ENCODE data around the gene TRIM17. TPM values are rescaled to one million over a fixed set of nuclear protein-coding genes. Genes with fewer than 3 reads are reported as not detected.

TRIM17 gene
- total RNA-seq, 2 experiments from 2014 or later, result 1.9 to 2.7 TPM

DNA sequence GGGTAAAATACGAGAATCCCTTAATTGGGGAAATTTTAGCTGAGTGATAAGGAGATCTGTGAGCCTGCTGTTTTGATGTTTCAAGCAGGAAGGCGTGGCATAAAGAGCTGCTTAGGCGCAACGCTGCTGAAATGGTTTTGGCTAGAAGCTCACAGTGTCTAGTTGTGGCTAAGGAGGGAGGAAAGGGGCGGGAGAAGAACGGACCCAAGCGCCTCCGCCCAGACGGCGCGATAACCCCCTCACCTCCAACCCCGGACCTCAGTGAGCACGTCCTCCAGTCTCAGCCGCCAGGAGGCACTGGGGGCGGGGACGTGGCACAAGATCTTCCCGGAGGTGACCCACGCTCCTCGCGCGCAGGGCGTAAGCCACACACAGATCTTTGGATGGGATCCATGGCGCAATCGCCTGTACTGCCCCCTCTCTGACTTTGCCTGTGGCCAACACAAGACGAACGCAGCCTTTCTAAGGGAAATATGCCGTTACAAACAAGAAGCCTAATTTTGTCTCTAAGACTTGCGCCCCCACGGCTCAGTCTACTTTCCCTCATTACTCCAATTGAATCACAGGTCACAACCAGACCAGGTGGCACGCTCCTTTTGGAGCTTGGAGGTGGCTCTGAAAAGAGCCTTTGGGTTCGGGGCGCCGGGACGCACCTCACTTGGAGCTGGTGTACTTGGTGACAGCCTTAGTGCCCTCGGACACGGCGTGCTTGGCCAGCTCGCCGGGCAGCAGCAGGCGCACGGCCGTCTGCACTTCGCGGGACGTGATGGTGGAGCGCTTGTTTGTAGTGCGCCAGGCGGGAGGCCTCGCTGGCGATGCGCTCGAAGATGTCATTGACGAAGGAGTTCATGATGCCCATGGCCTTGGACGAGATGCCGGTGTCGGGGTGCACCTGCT, 47.1 kb upstream of the TRIM17 start:
- H3K4me1 Mint-ChIP-seq (ENCODE audit: low read depth), result peaks cover 40% of the 10 kb centered on the region
- peak; percentile 74 for ATAC-seq
- TF ChIP-seq, protein P1, sequence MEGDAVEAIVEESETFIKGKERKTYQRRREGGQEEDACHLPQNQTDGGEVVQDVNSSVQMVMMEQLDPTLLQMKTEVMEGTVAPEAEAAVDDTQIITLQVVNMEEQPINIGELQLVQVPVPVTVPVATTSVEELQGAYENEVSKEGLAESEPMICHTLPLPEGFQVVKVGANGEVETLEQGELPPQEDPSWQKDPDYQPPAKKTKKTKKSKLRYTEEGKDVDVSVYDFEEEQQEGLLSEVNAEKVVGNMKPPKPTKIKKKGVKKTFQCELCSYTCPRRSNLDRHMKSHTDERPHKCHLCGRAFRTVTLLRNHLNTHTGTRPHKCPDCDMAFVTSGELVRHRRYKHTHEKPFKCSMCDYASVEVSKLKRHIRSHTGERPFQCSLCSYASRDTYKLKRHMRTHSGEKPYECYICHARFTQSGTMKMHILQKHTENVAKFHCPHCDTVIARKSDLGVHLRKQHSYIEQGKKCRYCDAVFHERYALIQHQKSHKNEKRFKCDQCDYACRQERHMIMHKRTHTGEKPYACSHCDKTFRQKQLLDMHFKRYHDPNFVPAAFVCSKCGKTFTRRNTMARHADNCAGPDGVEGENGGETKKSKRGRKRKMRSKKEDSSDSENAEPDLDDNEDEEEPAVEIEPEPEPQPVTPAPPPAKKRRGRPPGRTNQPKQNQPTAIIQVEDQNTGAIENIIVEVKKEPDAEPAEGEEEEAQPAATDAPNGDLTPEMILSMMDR (IDR thresholded peaks at IDR 0.05), result peak; percentile 16
- peaks cover 4% of the 10 kb centered on the region for H3K27me3 Mint-ChIP-seq
- peak overlapping the region; percentile 89 for H3K4me3 Mint-ChIP-seq
- H3K36me3 Mint-ChIP-seq (ENCODE audit: low read depth), result no peaks in the 10 kb centered on the region
- intact Hi-C loops (cut with micrococcal nuclease), result loop anchor here (5.0 kb wide), 1 partner anchor 38 kb away; no protein-coding TSS in a partner anchor
- no peaks in the 10 kb centered on the region for H3K9me3 Mint-ChIP-seq
- ChIA-PET POLR2A (interaction anchor here (0.7 to 3.2 kb wide), 16 partner anchors 10 to 296 kb away, joined by 3 to 21 read pairs (median 4); partner anchors contain the start of genes RNF187 and TRIM11), CTCF (interaction anchor here (0.7 to 3.8 kb wide), 6 partner anchors 9 to 134 kb away, joined by 3 to 31 read pairs (median 8); partner anchors contain the start of genes RNF187 and TRIM11)
- peak; percentile 89 for DNase-seq
- peak overlapping the region; percentile 91 for H3K27ac Mint-ChIP-seq

DNA sequence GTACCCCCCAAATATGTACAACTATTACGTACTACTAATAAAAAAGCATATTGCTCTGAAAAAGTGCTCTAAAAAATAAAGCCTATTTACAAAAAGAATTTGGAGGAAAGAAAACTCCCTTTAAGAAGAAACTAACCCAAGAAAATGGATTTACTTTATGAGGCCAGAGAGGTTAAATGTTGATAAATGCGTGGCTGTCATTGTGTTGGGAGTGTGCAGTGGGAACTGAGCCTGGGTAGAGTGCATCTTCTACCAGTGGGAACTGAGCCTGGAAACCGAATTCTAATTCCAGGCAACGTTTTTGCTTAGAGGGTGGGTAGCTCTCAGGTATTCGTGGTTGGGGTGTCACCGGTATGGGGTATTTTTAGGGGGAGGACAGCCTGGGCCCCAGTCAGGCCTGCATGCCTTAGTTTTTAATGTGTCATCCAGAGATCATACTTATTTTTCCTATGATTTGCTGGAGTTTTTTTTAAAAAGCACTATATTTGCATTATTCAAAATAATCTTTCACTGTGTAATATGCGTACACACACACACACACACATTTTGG, 46.4 kb upstream of the TRIM17 start:
- H3K4me1 Mint-ChIP-seq (ENCODE audit: low read depth), result peaks cover 40% of the 10 kb centered on the region
- peak overlapping the region; percentile 89 for H3K4me3 Mint-ChIP-seq
- CTCF ChIA-PET, result interaction anchor here (3.8 kb wide), 2 partner anchors 10 to 25 kb away, joined by 26 to 31 read pairs; partner anchors contain the start of gene RNF187
- ATAC-seq (no peak), DNase-seq (peak; percentile 34)
- H3K9me3 Mint-ChIP-seq, result no peaks in the 10 kb centered on the region
- TF ChIP-seq, protein P1 (IDR thresholded peaks at IDR 0.05), result no peak
- POLR2A ChIA-PET, result interaction anchor here (0.9 to 3.2 kb wide), 7 partner anchors 10 to 295 kb away, joined by 3 to 21 read pairs (median 3); partner anchors contain the start of gene TRIM11
- intact Hi-C loops (cut with micrococcal nuclease), result loop anchor here (5.0 kb wide), 1 partner anchor 39 kb away; no protein-coding TSS in a partner anchor
- peak overlapping the region; percentile 91 for H3K27ac Mint-ChIP-seq
- H3K36me3 Mint-ChIP-seq (ENCODE audit: low read depth), result peaks cover 3% of the 10 kb centered on the region
- H3K27me3 Mint-ChIP-seq, result peaks cover 1% of the 10 kb centered on the region

GRCh38 chr1:228462560-228462959, 45.9 kb upstream of the TRIM17 start:
- H3K36me3 Mint-ChIP-seq (ENCODE audit: low read depth), result peaks cover 3% of the 10 kb centered on the region
- peak overlapping the region; percentile 89 for H3K4me3 Mint-ChIP-seq
- no peaks in the 10 kb centered on the region for H3K9me3 Mint-ChIP-seq
- no peak for ATAC-seq
- TF ChIP-seq, protein P1 (IDR thresholded peaks at IDR 0.05), result no peak
- no peak for DNase-seq
- peak overlapping the region; percentile 9 for H3K27ac Mint-ChIP-seq
- intact Hi-C loops (cut with micrococcal nuclease), result loop anchor here (5.0 kb wide), 1 partner anchor 40 kb away; no protein-coding TSS in a partner anchor
- CTCF ChIA-PET, result interaction anchor here (3.8 kb wide), 2 partner anchors 11 to 25 kb away, joined by 26 to 31 read pairs; partner anchors contain the start of gene RNF187
- POLR2A ChIA-PET, result interaction anchor here (1.0 to 3.2 kb wide), 3 partner anchors 11 to 57 kb away, joined by 3 to 21 read pairs (median 3); no protein-coding TSS in a partner anchor
- peaks cover 40% of the 10 kb centered on the region for H3K4me1 Mint-ChIP-seq (ENCODE audit: low read depth)
- H3K27me3 Mint-ChIP-seq, result peaks cover 1% of the 10 kb centered on the region

DNA sequence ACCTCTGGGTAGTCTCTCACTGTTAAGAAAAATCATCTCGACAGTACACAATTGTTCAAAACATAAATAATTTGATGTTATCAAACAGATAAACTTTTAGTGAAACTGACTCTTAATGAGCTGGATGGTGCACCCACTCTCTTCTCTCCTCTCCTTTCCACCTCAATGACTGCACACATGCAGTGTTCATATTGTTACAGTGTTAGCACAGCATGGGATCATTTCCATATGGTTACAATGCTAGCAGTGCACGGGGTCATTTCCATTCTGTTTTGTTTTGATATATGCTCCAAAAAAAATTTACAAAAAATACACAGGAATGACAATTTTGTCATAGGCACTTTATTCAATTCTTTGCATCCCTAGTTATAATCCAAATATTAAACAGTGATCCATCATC, 44.2 kb upstream of the TRIM17 start:
- intact Hi-C loops (cut with micrococcal nuclease), result loop anchor here (5.0 kb wide), 1 partner anchor 41 kb away; no protein-coding TSS in a partner anchor
- POLR2A ChIA-PET, result no interaction called here
- peaks cover 36% of the 10 kb centered on the region for H3K4me1 Mint-ChIP-seq (ENCODE audit: low read depth)
- H3K27me3 Mint-ChIP-seq, result peaks cover 2% of the 10 kb centered on the region
- H3K27ac Mint-ChIP-seq, result no peak overlapping the region
- CTCF ChIA-PET, result interaction anchor here (1.4 to 2.2 kb wide), 2 partner anchors 12 to 40 kb away, joined by 5 to 10 read pairs; no protein-coding TSS in a partner anchor
- DNase-seq (no peak), ATAC-seq (no peak)
- no peaks in the 10 kb centered on the region for H3K9me3 Mint-ChIP-seq
- peaks cover 4% of the 10 kb centered on the region for H3K36me3 Mint-ChIP-seq (ENCODE audit: low read depth)
- TF ChIP-seq, protein P1 (IDR thresholded peaks at IDR 0.05), result no peak
- H3K4me3 Mint-ChIP-seq, result peak overlapping the region; percentile 30
